Stimulated activated naive CD4-positive, alpha-beta T cell treated with Interleukin-2 at 50 U/mL for 16 hours (primary cell): ENCODE results near the gene ZCWPW1.
"Not testable (repeated sequence)": the region's sequence is repeated elsewhere in the genome, so short reads cannot be mapped to it uniquely, and the experiment has no call there.

ENCODE experiments used
- DNase-seq: peaks from one replicate; lab custom pipeline; 2025; lab: John Stamatoyannopoulos, UW

Gene ZCWPW1

DNA sequence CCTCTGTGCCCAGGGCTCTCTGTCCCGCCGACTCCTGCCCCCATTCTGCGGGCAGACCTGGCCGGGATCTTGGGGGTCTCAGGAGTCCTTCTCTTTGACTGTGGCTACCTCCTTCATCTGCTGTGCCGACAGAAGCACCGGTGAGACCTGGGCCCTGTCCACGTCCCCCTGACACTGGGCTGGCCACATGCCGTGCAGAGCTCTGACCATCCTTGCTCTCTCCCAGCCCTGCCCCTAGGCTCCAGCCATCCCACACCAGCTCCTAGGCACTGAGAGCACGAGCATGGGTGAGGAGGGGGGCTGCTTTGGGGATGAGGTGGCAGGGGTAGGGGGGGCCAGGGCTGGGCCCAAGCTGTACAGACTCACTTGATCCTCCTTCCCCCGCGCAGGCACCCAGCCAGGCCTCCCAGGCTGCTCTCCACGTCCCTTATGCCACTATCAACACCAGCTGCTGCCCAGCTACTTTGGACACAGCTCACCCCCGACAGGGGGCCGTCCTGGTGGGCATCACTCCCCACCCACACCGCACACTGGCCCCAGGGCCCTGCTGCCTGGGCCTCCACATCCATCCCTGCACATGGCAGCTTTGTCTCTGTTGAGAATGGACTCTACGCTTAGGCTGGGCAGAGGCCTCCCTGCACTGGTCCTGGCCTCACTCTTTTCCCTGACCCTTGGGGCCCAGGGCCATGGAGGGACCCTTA, 75.4 kb downstream of the ZCWPW1 start:
- DNase-seq: no peak

DNA sequence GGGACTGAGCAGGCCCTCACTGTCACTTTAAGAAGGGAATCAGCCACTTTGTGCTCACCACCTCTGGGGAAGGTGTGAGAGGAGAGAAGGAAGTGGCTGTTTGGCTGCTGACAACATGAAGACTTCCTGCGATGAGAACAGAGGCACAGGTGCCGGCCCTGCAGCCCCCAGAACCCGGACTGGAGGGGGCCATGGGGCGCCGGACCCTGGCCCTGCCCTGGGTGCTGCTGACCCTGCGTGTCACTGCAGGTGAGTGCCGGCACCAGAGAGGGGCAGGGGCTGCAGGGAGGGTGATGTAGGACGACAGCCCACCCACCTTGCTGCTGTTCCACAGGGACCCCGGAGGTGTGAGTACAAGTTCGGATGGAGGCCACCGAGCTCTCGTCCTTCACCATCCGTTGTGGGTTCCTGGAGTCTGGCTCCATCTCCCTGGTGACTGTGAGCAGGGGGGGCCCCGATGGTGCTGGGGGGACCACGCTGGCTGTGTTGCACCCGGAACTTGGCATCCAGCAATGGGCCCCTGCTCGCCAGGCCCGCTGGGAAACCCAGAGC, 76.2 kb downstream of the ZCWPW1 start:
- DNase-seq: not testable (repeated sequence)

DNA sequence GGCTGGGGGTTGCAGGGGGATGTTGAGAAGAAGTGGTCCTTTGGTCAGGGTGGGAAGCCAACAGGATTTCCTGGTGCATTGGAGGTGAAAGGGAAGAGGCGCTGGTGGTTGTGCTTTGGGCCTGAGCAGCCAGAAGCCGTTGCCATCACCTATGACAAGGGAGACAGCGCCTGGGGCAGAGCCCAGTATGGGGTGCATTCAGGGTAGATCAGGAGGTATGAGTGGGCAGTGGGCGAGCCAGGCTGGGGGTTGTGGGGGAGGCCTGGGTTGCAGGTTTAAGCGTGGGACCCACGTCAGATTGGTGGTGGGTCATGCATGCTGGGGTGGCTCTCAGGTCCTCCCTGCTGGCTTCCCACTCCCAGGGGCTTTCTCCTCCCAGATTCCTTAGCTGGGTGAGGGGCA, 76.8 kb downstream of the ZCWPW1 start:
- no peak for DNase-seq
